ENCODE data around the gene TSPAN32.

Gene TSPAN32

GRCh38 chr11:2316169-2316962 lies 14.6 kb downstream of the TSPAN32 start:
- TF ChIP-seq FOXM1 (IDR thresholded peaks at IDR 0.05; ENCODE audit: borderline replicate concordance, low read depth) (no peak), EP300 (IDR thresholded peaks at IDR 0.05; ENCODE audit: borderline replicate concordance) (no peak), CREB1 (IDR thresholded peaks at IDR 0.05; ENCODE audit: low read depth) (no peak), YY1 (IDR thresholded peaks at IDR 0.05; ENCODE audit: low read depth) (no peak), NFIC (IDR thresholded peaks at IDR 0.05) (no peak), CEBPB (IDR thresholded peaks at IDR 0.05) (no peak), TCF12 (IDR thresholded peaks at IDR 0.05; ENCODE audit: low read depth) (no peak), USF1 (IDR thresholded peaks at IDR 0.05) (no peak), EGR1 (IDR thresholded peaks at IDR 0.05) (no peak), RAD21 (IDR thresholded peaks at IDR 0.05; ENCODE audit: low read depth) (no peak)

GRCh38 chr11:2316963-2317244 lies 15.1 kb downstream of the TSPAN32 start:
- TF ChIP-seq CEBPB (IDR thresholded peaks at IDR 0.05) (no peak), MAX (IDR thresholded peaks at IDR 0.05) (no peak), TAF1 (IDR thresholded peaks at IDR 0.05; ENCODE audit: low read depth) (no peak), EP300 (IDR thresholded peaks at IDR 0.05; ENCODE audit: borderline replicate concordance) (no peak), NFIC (IDR thresholded peaks at IDR 0.05) (no peak), TCF12 (IDR thresholded peaks at IDR 0.05; ENCODE audit: low read depth) (no peak), USF1 (IDR thresholded peaks at IDR 0.05) (no peak), YY1 (IDR thresholded peaks at IDR 0.05; ENCODE audit: low read depth) (no peak), TEAD4 (IDR thresholded peaks at IDR 0.05) (no peak), EGR1 (IDR thresholded peaks at IDR 0.05) (no peak), CREB1 (IDR thresholded peaks at IDR 0.05; ENCODE audit: low read depth) (no peak), RAD21 (IDR thresholded peaks at IDR 0.05; ENCODE audit: low read depth) (no peak), FOXM1 (IDR thresholded peaks at IDR 0.05; ENCODE audit: borderline replicate concordance, low read depth) (no peak), ZBTB7A (IDR thresholded peaks at IDR 0.05; ENCODE audit: low read depth) (no peak), REST (IDR thresholded peaks at IDR 0.05; ENCODE audit: low read depth) (no peak)

GRCh38 chr11:2317354-2318050 lies 15.7 kb downstream of the TSPAN32 start:
- TF ChIP-seq TCF12 (IDR thresholded peaks at IDR 0.05; ENCODE audit: low read depth) (no peak), EP300 (IDR thresholded peaks at IDR 0.05; ENCODE audit: borderline replicate concordance) (no peak), ZBTB7A (IDR thresholded peaks at IDR 0.05; ENCODE audit: low read depth) (no peak), TEAD4 (IDR thresholded peaks at IDR 0.05) (no peak), REST (IDR thresholded peaks at IDR 0.05; ENCODE audit: low read depth) (no peak), MAX (IDR thresholded peaks at IDR 0.05) (no peak), YY1 (IDR thresholded peaks at IDR 0.05; ENCODE audit: low read depth) (no peak), RAD21 (IDR thresholded peaks at IDR 0.05; ENCODE audit: low read depth) (no peak)

- no peak for TF ChIP-seq USF1 (IDR thresholded peaks at IDR 0.05)
- TF ChIP-seq TEAD4 (IDR thresholded peaks at IDR 0.05): no peak
- TF ChIP-seq YY1 (IDR thresholded peaks at IDR 0.05; ENCODE audit: low read depth): no peak
- no peak for TF ChIP-seq RAD21 (IDR thresholded peaks at IDR 0.05; ENCODE audit: low read depth)
- TF ChIP-seq CREB1 (IDR thresholded peaks at IDR 0.05; ENCODE audit: low read depth): no peak
- no peak for TF ChIP-seq MAX (IDR thresholded peaks at IDR 0.05)
- TF ChIP-seq TAF1 (IDR thresholded peaks at IDR 0.05; ENCODE audit: low read depth): no peak
- no peak for TF ChIP-seq EP300 (IDR thresholded peaks at IDR 0.05; ENCODE audit: borderline replicate concordance)
- TF ChIP-seq CEBPB (IDR thresholded peaks at IDR 0.05): no peak
- no peak for TF ChIP-seq FOXM1 (IDR thresholded peaks at IDR 0.05; ENCODE audit: borderline replicate concordance, low read depth)
- TF ChIP-seq ZBTB7A (IDR thresholded peaks at IDR 0.05; ENCODE audit: low read depth): no peak
Observed at GRCh38 chr11:2318123-2318522, 16.3 kb downstream of the TSPAN32 start.

GRCh38 chr11:2318707-2319106 lies 16.9 kb downstream of the TSPAN32 start:
- TF ChIP-seq REST (IDR thresholded peaks at IDR 0.05; ENCODE audit: low read depth) (no peak), EP300 (IDR thresholded peaks at IDR 0.05; ENCODE audit: borderline replicate concordance) (no peak), TEAD4 (IDR thresholded peaks at IDR 0.05) (no peak), USF1 (IDR thresholded peaks at IDR 0.05) (no peak), CEBPB (IDR thresholded peaks at IDR 0.05) (no peak), YY1 (IDR thresholded peaks at IDR 0.05; ENCODE audit: low read depth) (no peak), CREB1 (IDR thresholded peaks at IDR 0.05; ENCODE audit: low read depth) (no peak), NFIC (IDR thresholded peaks at IDR 0.05) (no peak), RAD21 (IDR thresholded peaks at IDR 0.05; ENCODE audit: low read depth) (no peak), MAX (IDR thresholded peaks at IDR 0.05) (no peak)

Data from Ishikawa (cell line).